CD4-positive, alpha-beta T cell treated with Interleukin-2 at 100 ng/mL for 4 hours (primary cell): ENCODE measurements around the gene NXNL1.

ENCODE experiments used
- DNase-seq: peaks from one replicate; pipeline ENCODE4 v3.0.0-alpha.2; 2020; ENCODE audit warnings: low spot score

Gene NXNL1

DNA sequence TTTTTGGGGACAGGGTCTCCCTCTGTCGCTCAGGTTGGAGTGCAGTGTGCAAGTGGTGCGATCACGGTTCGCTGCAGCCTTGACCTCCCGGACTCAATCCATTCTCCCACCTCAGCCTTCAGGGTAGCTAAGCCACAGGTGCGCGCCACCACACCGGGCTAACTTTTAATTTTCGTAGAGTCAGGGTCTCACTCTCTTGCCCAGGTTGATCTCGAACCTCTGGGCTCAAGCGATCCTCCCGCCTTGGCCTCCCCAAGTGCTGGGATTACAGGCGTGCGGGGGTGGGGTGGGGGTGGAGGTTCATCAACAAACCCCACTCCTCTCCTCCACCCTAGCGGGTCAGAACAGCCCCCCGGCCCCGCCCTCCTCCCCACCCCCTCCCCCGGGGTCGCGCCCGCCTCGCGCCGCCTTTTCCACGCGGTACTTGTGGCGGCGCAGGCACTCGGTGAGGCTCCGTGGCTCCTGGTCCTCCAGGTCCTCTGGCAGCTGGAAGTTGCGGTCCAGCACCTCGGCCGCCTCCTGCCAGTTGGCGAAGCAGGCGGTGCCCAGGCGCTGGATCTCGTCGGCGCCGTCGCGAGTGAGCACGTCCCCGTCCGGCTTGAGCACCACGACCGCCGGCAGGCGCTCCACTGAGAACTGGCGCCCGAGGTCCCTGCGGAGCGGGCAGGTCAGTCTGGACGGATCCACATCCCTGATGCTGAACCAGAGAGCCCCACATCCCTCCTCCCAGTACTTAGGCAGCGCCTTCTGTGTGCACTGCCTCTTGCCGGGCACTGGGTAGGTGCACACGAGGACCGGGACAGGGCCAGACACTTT is 5.2 kb downstream of the NXNL1 start:
- DNase-seq = no peak

DNA sequence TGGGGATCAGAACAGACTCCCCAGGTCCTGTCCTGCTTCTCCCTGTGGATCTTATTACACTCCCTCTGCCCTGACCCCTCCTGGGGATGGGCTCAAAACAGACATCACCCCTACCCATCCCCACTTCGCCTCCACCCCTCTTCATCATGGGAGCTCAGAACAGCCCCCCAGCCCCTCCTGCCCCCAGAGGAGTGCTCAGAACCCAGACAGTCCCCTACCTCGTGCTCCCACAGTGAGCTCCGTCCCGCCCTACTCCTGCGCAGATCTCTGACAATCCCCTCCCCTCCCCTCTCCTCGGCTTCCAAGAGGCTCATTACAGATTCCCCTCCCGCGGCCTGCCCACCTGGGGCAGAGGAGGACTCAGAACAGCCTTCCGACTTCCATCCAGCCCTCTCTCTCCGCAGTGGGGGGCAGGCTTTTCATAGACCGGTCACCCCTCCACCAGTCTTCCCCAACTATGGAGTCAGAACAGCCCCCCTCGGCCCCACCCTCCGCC is 6.1 kb downstream of the NXNL1 start:
- no peak for DNase-seq

DNA sequence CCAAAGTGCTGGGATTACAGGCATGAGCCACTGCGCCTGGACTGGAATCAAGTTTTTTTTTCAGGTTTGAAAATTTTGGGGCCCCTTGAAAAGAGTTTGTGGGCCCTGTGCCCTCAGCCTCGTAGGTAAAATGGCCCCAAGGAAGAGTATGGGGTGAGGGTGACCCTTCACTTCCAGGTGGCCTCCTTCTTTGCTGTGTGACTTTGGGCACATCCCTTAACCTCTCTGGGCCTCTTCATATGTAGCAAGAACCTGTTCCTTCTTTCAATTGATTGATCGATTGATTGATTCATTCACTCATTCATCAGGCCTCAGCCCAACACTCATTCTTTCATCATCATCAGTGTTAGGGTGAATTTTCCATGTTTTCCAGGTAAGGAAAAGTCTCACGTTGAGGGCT is 8.9 kb downstream of the NXNL1 start:
- no peak for DNase-seq

DNA sequence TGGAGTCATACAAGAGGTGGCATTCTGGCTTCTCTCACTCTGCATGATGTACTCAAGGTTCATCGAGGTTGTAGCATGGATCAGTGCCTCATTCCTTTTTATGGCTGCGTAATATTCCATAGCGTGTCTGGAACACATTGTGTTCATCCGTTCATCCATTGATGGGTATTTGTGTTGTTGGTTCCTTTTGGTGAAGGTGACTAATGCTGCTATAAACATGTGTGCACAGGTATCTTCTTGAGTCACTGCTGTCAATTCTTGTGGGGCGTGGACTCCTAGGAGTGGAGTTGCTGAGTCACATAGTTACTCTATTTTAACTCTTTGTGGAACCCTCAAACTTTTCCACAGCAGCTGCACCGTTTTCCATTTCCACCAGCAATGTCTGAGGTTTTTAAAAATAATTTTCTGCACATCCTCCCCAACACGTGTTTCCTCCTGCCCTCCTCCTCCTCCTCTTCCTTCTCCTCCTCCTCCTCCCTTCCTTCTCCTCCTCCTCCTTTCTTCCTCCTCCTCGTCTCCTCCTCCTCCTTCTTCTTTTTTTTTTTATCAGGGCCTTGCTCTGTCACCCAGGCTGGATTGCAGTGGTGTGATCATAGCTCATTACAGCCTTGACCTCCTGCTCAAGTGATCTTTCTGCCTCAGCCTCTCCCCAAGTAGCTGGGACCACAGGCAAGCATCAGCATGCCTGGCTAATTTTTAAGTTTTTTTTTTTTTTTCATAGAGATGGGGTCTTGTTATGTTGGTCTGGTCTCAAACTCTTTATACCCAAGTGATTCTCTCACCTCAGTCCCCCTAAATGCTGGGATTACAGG is 10.3 kb downstream of the NXNL1 start:
- peak; percentile 57 for DNase-seq

DNA sequence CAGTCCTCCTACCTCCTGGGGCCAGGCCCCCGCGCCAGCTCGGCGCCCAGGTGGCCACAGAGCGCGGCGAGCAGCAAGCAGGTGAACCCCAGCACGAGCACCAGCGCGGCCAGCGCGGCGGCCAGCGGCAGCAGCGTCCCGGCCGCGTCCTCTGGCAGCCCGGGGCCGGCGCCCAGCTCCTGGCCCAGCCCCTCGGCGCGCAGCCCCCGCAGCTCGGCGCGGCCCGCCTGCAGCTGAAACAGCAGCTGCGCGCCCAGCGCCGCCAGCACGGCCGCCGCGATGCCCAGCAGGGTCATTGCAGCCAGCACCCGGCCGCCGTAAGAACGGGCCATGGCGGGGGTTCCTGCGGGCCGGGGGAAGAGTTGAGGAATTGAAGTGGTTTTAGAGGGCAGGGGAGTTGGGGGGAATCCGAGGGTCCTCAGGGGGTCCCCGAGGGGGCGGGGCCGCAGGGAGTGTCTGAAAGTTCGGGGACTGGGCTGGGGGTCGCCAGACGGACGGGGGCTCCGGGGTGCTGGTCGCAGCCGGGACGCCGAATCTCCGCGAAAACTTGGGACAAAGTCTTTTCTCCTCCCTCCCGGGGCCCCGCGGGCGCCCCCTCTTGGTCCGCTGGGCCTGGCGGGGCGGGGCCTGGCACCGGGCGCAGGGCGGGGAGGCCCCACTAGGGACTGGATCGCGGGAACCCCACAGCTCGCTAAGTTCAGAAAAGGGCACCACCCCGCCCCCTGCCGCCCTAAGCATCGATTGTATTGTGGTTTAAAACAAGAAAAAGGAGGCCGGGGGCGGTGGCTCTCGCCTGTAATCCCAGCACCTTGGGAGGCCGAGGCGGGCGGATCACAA is 12.4 kb downstream of the NXNL1 start, which contains the start of gene TMEM221:
TMEM221 (minus strand) TSS at position 538 of the 837 bp plus-strand sequence; CDS start at position 332, 206 bp downstream.
- peak; percentile 50 for DNase-seq

DNA sequence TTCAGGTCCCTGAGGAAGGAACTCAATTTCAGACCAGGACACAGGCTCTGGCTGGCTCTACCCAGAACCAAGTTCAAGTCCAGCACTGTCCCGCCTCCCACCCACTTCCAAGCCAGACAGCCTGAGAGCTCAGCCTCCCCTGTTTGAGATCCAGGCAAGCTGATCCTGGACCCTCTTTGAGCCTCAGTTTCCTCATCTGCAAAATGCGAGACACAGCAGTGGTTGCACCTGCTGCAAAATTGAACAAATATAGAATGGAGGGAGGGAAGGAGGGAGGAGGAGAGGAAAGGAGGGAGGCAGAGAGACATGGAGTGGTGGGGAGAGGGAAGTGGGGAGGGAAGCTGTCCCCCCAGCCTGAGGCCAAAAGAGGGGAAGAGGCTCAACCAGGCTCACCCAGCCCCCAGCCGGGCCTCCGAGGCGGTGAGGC is 13.0 kb downstream of the NXNL1 start:
- no peak for DNase-seq

DNA sequence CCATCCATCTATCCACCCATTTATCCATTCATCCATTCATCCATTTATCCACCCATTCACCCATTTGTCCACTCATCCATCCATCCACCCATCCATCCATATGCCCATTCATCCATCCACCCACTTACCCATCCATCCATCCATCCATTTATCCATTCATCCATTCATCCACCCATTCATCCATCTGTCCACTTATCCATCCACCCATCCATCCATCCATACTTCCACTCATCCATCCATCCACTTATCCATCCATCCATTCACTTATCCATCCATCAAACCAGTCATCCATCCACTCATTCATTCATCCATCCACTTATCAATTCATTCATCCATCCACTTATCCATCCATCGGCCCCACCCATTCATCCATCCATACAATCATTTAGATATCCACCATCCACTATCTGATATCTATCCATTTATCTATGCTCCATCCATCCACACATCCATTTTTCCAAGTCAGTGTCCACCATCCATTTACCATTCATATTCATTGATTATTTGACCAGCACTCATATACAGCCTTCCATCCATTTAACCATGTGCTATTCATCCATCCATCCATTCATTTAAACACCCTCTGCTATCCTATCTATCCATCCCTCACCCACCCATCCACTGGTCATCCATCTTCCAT is 15.1 kb downstream of the NXNL1 start:
- DNase-seq = no peak

DNA sequence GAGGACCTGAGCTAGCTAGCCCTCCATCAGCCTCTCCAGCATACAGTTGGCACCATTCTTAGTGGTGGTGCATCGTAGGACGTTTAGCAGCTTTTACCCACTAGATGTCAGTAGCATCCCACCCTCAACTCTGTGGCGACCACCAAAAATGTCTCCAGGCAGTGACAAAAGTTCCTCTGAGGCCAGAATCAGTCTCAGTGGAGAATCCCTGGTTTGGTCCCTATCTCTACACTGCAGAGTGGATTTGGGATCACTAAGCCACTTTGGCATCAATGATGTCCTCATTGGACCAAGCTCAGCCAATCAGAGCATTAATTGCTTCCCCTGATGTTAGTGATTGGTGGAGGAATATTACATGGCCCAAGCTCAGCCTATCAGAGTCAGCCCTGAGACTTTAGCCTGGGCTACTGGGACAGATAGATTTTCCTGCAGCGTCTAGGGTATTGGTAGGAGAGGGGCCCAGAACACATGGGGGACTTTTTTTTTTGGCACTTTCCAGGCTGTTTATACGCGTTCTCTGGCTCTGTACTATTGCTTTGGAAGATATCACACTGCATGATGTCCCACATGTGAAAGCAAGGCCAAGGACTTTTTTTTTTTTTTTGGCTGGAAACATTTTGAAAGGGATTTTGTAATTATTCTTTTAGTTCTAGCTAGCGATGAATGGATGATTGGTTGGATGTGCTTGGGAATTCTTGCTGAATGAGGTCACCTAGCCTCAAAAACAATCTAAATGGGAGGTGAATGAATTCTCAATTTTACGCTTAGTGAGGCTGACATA is 19.3 kb downstream of the NXNL1 start:
- DNase-seq = peak; percentile 13

DNA sequence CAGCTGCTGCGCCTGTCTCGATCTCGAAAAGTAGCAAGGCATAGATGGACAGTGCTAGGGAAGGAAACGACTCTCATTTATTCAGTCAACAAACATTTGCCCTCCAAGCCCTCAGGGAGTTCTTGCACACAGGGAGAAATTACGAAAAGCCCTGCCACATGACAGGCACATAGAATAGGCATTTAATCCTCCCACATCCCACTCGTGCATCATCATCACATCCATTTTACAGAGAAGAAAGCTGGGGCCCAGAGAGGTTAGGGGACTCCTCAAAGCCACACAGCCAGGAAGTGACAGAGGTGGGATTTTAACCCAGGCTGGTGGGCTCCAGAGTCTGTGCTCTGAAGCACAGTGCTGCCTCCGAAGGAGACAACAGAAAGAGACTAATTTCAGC is 23.9 kb downstream of the NXNL1 start:
- no peak for DNase-seq

DNA sequence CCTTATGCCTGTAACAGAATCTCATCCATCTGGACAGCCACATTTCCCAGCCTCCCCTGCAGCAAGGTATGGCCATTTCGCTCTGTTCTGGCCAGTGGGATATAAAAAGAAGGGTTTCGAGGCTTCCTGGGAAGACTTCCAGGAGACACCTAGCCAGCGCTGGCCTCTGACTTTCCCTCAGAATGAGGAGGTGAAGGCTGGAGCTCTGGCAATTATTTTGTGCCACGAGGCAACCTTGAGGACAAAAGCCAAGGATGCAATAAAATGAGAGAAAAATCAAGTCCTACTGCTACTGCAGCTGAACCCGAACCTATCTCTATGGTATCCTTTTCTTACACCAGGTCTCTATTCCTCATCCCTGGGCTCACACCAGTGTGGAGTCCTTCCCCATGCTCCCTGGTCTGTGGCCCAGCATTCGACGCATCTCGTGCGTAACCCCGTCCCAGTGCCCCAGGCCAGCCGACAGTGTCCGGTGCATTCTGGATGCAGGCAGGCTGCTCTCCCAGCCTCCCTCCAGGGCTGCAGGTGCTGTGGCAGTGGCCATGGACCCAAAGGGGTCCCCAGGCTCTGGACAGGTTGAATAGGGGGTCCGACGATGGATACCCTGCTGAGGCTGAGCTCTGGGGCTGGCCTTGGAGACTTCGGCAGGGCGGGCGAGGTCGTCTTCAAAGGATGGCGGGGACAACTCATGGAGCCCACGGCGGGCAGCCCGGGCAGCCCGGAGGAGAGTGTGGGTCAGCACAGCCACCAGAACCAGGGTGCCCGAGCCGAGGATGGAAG is 24.4 kb downstream of the NXNL1 start:
- no peak for DNase-seq

DNA sequence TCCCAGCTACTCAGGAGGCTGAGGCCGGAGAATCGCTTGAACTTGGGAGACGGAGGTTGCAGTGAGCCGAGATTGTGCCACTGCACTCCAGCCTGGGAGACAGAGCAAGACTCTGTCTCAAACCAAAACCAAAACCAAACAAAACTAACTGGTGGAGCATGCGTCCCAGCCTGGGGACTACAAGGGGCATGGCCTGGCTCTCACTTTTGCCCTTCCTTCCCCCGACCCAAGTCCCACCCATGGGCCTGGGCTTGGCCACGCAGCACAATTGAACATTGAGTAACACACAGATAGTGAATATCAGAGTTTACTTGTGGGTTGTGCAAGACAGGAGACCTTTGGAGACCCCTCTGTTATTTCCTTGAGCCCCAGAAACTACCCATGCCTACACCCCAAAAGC is 25.5 kb downstream of the NXNL1 start:
- DNase-seq = no peak

DNA sequence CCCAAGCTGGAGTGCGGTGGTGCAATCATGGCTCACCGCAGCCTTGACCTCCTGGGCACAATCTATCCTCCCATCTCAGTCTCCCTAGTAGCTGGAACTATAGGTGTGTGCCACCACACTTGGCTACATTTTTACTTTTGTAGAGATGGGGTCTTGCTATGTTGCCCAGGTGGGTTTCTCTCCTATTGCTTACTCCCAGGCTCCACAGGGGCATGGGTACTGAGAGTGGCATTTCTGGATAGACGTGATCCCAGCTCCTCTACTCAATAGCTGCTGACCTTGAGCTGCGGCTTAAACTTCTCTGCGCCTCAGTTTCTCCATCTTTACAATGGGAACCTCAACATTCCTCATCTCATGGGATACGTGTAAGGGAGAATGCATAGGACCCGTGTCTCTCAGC is 29.3 kb downstream of the NXNL1 start:
- DNase-seq = no peak

DNA sequence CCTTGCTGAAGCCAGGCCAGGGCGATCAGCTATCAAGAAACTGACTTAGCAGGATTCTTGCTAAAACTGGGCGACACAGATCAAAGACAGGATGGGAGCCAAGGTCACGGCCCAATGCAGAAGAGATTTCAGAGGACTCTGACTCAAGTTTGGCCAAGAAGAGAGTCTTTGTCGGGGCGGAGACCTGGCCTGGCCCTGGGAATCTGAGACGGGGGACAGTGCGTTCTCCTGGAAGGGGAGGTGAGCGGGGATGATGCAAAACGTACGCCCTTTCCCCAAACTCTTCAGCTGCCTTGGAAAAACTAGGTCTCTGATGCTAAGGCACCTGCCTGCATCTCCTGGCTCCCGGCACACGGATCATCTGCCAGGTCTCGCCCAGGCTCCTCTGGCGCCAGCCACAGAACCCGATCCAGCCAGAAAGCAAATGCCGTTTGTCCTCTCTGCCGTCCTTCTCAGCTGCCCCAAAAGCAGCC is 31.0 kb downstream of the NXNL1 start:
- no peak for DNase-seq

DNA sequence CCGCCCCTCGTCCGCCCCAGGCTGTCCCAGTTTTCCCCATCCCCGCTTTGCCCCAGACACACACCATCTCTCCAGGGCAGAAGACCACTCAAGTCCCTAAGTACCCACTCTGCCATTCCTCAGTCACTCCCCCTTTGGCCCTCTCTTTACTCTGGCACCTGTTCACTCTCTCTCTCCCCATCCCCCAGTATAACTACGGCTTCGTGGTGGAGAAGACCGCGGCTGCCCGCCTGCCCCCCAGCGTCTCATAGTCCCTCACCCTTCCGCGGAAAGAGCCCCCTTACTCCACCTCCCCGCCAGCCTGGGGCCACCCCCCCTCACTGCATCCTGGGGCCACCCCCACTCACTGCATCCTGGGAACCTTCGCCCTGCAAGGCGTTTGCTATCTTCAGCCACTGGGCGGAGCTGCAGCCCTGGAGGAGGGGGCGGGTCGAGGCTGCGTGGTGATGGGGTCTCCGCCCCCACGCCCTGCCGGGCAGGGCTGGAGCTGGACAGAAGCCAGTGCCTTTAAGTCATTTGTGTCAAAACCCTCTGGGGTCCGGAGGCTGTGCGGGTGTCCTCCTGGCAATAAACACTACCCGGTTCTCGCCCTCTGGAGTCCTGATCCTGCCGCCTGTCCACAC is 35.9 kb downstream of the NXNL1 start:
- no peak for DNase-seq

DNA sequence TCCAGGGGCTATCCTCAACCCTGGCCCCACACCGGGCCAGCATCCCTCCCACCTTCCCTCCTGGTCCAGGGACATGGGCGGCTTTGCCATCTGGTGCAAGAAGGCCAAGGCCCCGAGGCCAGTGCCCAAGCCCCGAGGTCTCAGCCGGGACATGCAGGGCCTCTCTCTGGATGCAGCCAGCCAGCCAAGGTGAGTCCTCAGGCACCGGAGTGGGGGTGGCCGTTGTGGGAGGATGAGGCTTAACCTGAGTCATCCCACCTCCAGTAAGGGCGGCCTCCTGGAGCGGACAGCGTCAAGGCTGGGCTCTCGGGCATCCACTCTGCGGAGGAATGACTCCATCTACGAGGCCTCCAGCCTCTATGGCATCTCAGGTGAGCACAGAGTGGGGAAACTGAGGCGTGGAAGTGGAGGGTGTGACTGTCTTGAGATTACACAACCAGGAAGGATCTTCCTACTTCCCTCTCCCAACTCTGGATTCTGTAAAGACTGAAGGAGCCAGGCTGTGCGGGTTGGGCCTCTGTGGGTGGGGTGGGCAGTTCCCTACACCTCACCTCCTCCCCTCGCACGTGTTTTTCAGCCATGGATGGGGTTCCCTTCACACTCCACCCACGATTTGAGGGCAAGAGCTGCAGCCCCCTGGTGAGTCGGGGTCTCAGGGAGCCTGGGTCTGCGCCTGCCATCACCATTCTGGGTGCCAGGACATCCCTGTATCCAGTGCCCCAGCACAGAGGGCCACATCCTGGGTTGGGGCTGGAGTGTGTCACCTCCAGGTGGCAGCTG is 37.1 kb downstream of the NXNL1 start:
- no peak for DNase-seq

DNA sequence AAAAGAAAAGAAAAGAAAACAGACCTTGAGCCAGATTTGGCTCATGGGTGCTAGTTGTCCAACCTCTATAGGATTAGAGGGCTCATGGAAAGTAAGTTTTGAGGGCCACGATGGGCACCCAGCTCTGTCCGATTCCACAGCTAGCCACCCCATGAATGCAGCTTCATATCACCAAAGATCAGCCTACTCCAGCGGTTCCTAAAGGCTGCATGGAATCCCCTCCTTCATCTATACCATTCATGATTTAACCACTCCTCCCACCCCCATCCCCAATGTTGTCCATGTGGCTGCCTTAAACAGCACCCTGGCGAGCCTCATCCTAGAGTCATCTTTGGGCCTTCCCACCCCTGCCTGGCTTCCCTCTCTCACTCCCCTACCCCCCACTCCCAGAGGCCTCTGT is 38.8 kb downstream of the NXNL1 start:
- no peak for DNase-seq

DNA sequence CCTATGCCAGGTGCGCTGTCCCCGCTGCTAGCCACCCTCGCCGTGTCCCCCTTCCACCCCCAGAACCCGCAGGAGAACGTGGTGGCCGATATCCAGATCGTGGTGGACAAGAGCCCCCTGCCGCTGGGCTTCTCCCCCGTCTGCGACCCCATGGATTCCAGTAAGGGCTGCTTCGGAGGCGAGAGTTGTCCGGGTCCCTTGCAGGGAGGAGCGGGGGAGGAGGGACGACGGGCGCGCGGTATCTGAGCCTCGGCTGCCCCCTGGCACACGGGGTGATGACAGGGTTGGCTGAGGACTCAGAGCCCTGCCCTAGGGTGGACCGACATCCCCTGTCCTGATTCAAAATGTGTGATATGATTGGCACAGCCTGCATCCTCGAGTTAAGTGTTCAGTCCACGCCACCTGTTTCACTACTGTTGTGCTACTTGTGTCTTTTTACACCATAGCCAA is 40.2 kb downstream of the NXNL1 start:
- peak; percentile 23 for DNase-seq
